ENCODE measurements around the gene NBEAL2. TPM values are rescaled to one million over a fixed set of nuclear protein-coding genes. Genes with fewer than 3 reads are reported as not detected.

NBEAL2 gene
- total and polyA plus RNA-seq, 2 donors (not counting 1 experiment from before 2014, with no cell fraction given), result 1.5 to 4.5 TPM

GRCh38 chr3:47013231-47013630 lies 33.8 kb downstream of the NBEAL2 start:
- no peak for DNase-seq (ENCODE audit: low read depth in 2 of 2)
- no peak overlapping the region for H3K9ac ChIP-seq (ENCODE audit: insufficient read depth, low read length)
- no peak overlapping the region for H3K4me2 ChIP-seq (ENCODE audit: extremely low read depth, insufficient read depth, low read length)
- H2AFZ ChIP-seq (ENCODE audit: low read length), result no peak overlapping the region
- H3K79me2 ChIP-seq (ENCODE audit: control insufficient read depth, insufficient read depth, low read length), result no peaks in the 10 kb centered on the region
- H3K27me3 ChIP-seq (ENCODE audit: control insufficient read depth, insufficient read depth, low read length), result no peaks in the 10 kb centered on the region
- no peaks in the 10 kb centered on the region for H3K9me3 ChIP-seq (ENCODE audit: control insufficient read depth, insufficient read depth, low read depth, low read length)
- H3K4me3 ChIP-seq (replicated peaks in 1 of 4; ENCODE audit: control extremely low read depth in 1 of 4, insufficient read depth in 1 of 4, low read depth in 3 of 4, low read length in 4 of 4), result no peak overlapping the region
- no peaks in the 10 kb centered on the region for H4K20me1 ChIP-seq (ENCODE audit: control insufficient read depth, extremely low read depth, insufficient read depth, low read length)
- TF ChIP-seq CTCF (conservative IDR thresholded peaks at IDR 0.05 in 1 of 2, IDR thresholded peaks at IDR 0.05 in 1 of 2; ENCODE audit: low read depth in 1 of 2, low read length in 2 of 2) (no peak), EZH2 (IDR thresholded peaks at IDR 0.05; ENCODE audit: low read length, missing control alignments) (no peak)
- no peak overlapping the region for H3K27ac ChIP-seq (ENCODE audit: insufficient read depth, low read length)
- H3K4me1 ChIP-seq (ENCODE audit: control insufficient read depth, extremely low read depth, insufficient read depth, low read length), result peaks cover 22% of the 10 kb centered on the region
- H3K36me3 ChIP-seq (ENCODE audit: control insufficient read depth, insufficient read depth, low read length), result peaks cover 8% of the 10 kb centered on the region

- H3K27ac ChIP-seq (ENCODE audit: insufficient read depth, low read length), result no peak overlapping the region
- no peaks in the 10 kb centered on the region for H4K20me1 ChIP-seq (ENCODE audit: control insufficient read depth, extremely low read depth, insufficient read depth, low read length)
- H3K4me1 ChIP-seq (ENCODE audit: control insufficient read depth, extremely low read depth, insufficient read depth, low read length), result peaks cover 22% of the 10 kb centered on the region
- H3K27me3 ChIP-seq (ENCODE audit: control insufficient read depth, insufficient read depth, low read length), result no peaks in the 10 kb centered on the region
- no peak overlapping the region for H3K4me2 ChIP-seq (ENCODE audit: extremely low read depth, insufficient read depth, low read length)
- peaks cover 8% of the 10 kb centered on the region for H3K36me3 ChIP-seq (ENCODE audit: control insufficient read depth, insufficient read depth, low read length)
- H3K4me3 ChIP-seq (replicated peaks in 1 of 4; ENCODE audit: control extremely low read depth in 1 of 4, insufficient read depth in 1 of 4, low read depth in 3 of 4, low read length in 4 of 4), result no peak overlapping the region
- TF ChIP-seq EZH2 (IDR thresholded peaks at IDR 0.05; ENCODE audit: low read length, missing control alignments) (no peak), CTCF (conservative IDR thresholded peaks at IDR 0.05 in 1 of 2, IDR thresholded peaks at IDR 0.05 in 1 of 2; ENCODE audit: low read depth in 1 of 2, low read length in 2 of 2) (no peak)
- H2AFZ ChIP-seq (ENCODE audit: low read length), result no peak overlapping the region
- H3K79me2 ChIP-seq (ENCODE audit: control insufficient read depth, insufficient read depth, low read length), result no peaks in the 10 kb centered on the region
- H3K9ac ChIP-seq (ENCODE audit: insufficient read depth, low read length), result no peak overlapping the region
- no peaks in the 10 kb centered on the region for H3K9me3 ChIP-seq (ENCODE audit: control insufficient read depth, insufficient read depth, low read depth, low read length)
- DNase-seq (ENCODE audit: low read depth in 2 of 2), result no peak
Measured at GRCh38 chr3:47014036-47014435, 34.6 kb downstream of the NBEAL2 start.

GRCh38 chr3:47015151-47015550 lies 35.7 kb downstream of the NBEAL2 start:
- H3K4me1 ChIP-seq (ENCODE audit: control insufficient read depth, extremely low read depth, insufficient read depth, low read length), result peaks cover 16% of the 10 kb centered on the region
- no peaks in the 10 kb centered on the region for H4K20me1 ChIP-seq (ENCODE audit: control insufficient read depth, extremely low read depth, insufficient read depth, low read length)
- no peaks in the 10 kb centered on the region for H3K27me3 ChIP-seq (ENCODE audit: control insufficient read depth, insufficient read depth, low read length)
- H3K79me2 ChIP-seq (ENCODE audit: control insufficient read depth, insufficient read depth, low read length), result no peaks in the 10 kb centered on the region
- TF ChIP-seq EZH2 (IDR thresholded peaks at IDR 0.05; ENCODE audit: low read length, missing control alignments) (no peak), CTCF (conservative IDR thresholded peaks at IDR 0.05 in 1 of 2, IDR thresholded peaks at IDR 0.05 in 1 of 2; ENCODE audit: low read depth in 1 of 2, low read length in 2 of 2) (no peak)
- no peak overlapping the region for H3K27ac ChIP-seq (ENCODE audit: insufficient read depth, low read length)
- no peak overlapping the region for H2AFZ ChIP-seq (ENCODE audit: low read length)
- no peak overlapping the region for H3K4me2 ChIP-seq (ENCODE audit: extremely low read depth, insufficient read depth, low read length)
- no peak for DNase-seq (ENCODE audit: low read depth in 2 of 2)
- H3K9me3 ChIP-seq (ENCODE audit: control insufficient read depth, insufficient read depth, low read depth, low read length), result no peaks in the 10 kb centered on the region
- no peak overlapping the region for H3K9ac ChIP-seq (ENCODE audit: insufficient read depth, low read length)
- no peak overlapping the region for H3K4me3 ChIP-seq (replicated peaks in 1 of 4; ENCODE audit: control extremely low read depth in 1 of 4, insufficient read depth in 1 of 4, low read depth in 3 of 4, low read length in 4 of 4)
- peaks cover 8% of the 10 kb centered on the region for H3K36me3 ChIP-seq (ENCODE audit: control insufficient read depth, insufficient read depth, low read length)

All from fibroblast of lung (primary cell).